SK-N-SH treated with all-trans-retinoic acid at 6 μM for 48 hours (cell line): ENCODE results near the gene CILP.

Source experiments
- ATAC-seq: fragments of 200-7000 bp; cut with Tn5 transposase; 3 replicates; pipeline ENCODE4 v1.9.1; 2020; ENCODE audit warnings: mild to moderate bottlenecking, moderate library complexity
- ARNTL ChIP-seq: fragments of 450-650 bp; formaldehyde crosslinking; IDR thresholded peaks from 2 replicates; pipeline ENCODE4 v1.5.0; 2020; ENCODE audit warnings: low read depth, mild to moderate bottlenecking, moderate library complexity, borderline replicate concordance
- BACH2 ChIP-seq: fragments of 250-450 bp; sonication (Bioruptor Pico); IDR thresholded peaks from 2 replicates; pipeline ENCODE4 v1.9.0; 2021; ENCODE audit warnings: mild to moderate bottlenecking, borderline replicate concordance
- CREB5 ChIP-seq: fragments of 250-450 bp; sonication (Bioruptor Pico); IDR thresholded peaks from 2 replicates; pipeline ENCODE4 v1.5.1; 2020; ENCODE audit warnings: low read depth, mild to moderate bottlenecking, moderate library complexity
- CSDC2 ChIP-seq: fragments of 250-450 bp; sonication (Bioruptor Pico); IDR thresholded peaks from 2 replicates; pipeline ENCODE4 v1.5.0; 2020; ENCODE audit warnings: mild to moderate bottlenecking, moderate library complexity
- CSRNP3 ChIP-seq: fragments of 250-450 bp; sonication (Bioruptor Pico); IDR thresholded peaks from 2 replicates; pipeline ENCODE4 v1.5.1; 2021; ENCODE audit warnings: mild to moderate bottlenecking, moderate library complexity
- ESRRG ChIP-seq: fragments of 250-450 bp; sonication (Bioruptor Pico); IDR thresholded peaks from 2 replicates; pipeline ENCODE4 v1.6.1; 2021; ENCODE audit warnings: mild to moderate bottlenecking
- GLIS3 ChIP-seq: fragments of 250-450 bp; sonication (Bioruptor Pico); IDR thresholded peaks from 2 replicates; pipeline ENCODE4 v1.5.0; 2020; ENCODE audit warnings: mild to moderate bottlenecking, moderate library complexity
- ISL1 ChIP-seq: fragments of 250-450 bp; sonication (Bioruptor Pico); IDR thresholded peaks from 2 replicates; pipeline ENCODE4 v2.1.2; 2022; ENCODE audit warnings: mild to moderate bottlenecking, moderate library complexity
- OSR1 ChIP-seq: fragments of 250-450 bp; sonication (Bioruptor Pico); IDR thresholded peaks from 2 replicates; pipeline ENCODE4 v1.8.0; 2022; ENCODE audit warnings: moderate library complexity, mild to moderate bottlenecking, inconsistent platforms
- PATZ1 ChIP-seq: fragments of 250-450 bp; sonication (Bioruptor Pico); IDR thresholded peaks from 2 replicates; pipeline ENCODE4 v1.8.0; 2020; ENCODE audit warnings: mild to moderate bottlenecking, moderate library complexity, borderline replicate concordance
- PPARA ChIP-seq: fragments of 250-450 bp; sonication (Bioruptor Pico); IDR thresholded peaks from 2 replicates; pipeline ENCODE4 v1.5.0; 2020; ENCODE audit warnings: mild to moderate bottlenecking, borderline replicate concordance
- RARB ChIP-seq: fragments of 250-450 bp; sonication (Bioruptor Pico); IDR thresholded peaks from 2 replicates; pipeline ENCODE4 v1.8.0; 2021; ENCODE audit warnings: mild to moderate bottlenecking, moderate library complexity
- SNAI2 ChIP-seq: fragments of 250-450 bp; sonication (Bioruptor Pico); IDR thresholded peaks from 2 replicates; pipeline ENCODE4 v1.5.0; 2020; ENCODE audit warnings: mild to moderate bottlenecking, moderate library complexity
- TCF4 ChIP-seq: fragments of 250-450 bp; sonication (Bioruptor Pico); IDR thresholded peaks from 2 replicates; pipeline ENCODE4 v1.8.0; 2021; ENCODE audit warnings: mild to moderate bottlenecking, moderate library complexity, borderline replicate concordance
- TOX ChIP-seq: fragments of 250-450 bp; sonication (Bioruptor Pico); IDR thresholded peaks from 2 replicates; pipeline ENCODE4 v1.8.0; 2021; ENCODE audit warnings: mild to moderate bottlenecking, moderate library complexity, borderline replicate concordance
- TSHZ2 ChIP-seq: fragments of 250-450 bp; sonication (Bioruptor Pico); IDR thresholded peaks from 2 replicates; pipeline ENCODE4 v1.5.0; 2020; ENCODE audit warnings: mild to moderate bottlenecking, moderate library complexity
- ZC3H10 ChIP-seq: fragments of 250-450 bp; sonication (Bioruptor Pico); IDR thresholded peaks from 2 replicates; pipeline ENCODE4 v1.5.1; 2021; ENCODE audit warnings: mild to moderate bottlenecking, moderate library complexity
- ZFP3 ChIP-seq: fragments of 250-450 bp; sonication (Bioruptor Pico); IDR thresholded peaks from 2 replicates; pipeline ENCODE4 v1.5.0; 2020; ENCODE audit warnings: mild to moderate bottlenecking, moderate library complexity
- ZFP30 ChIP-seq: fragments of 450-650 bp; formaldehyde crosslinking; IDR thresholded peaks from 2 replicates; pipeline ENCODE4 v1.5.0; 2022; ENCODE audit warnings: mild to moderate bottlenecking, moderate library complexity
- ZNF565 ChIP-seq: fragments of 450-650 bp; formaldehyde crosslinking; conservative IDR thresholded peaks from 2 replicates; pipeline ENCODE4 v1.5.0; 2020; ENCODE audit warnings: low read depth, mild to moderate bottlenecking, moderate library complexity
- ZNF70 ChIP-seq: fragments of 450-650 bp; formaldehyde crosslinking; IDR thresholded peaks from 2 replicates; pipeline ENCODE4 v1.5.0; 2020; ENCODE audit warnings: mild to moderate bottlenecking, moderate library complexity

The CILP gene

GRCh38 chr15:65204236-65204930, 6.9 kb downstream of the CILP start:
- TF ChIP-seq ARNTL (CRISPR knock-in tag) (no peak), TSHZ2 (no peak), BACH2 (no peak), ZFP3 (CRISPR knock-in tag) (no peak), ISL1 (CRISPR knock-in tag) (no peak)
- TF ChIP-seq, all 23 proteins: peak for 0

GRCh38 chr15:65201918-65202317, 9.4 kb downstream of the CILP start:
- no peak for ATAC-seq
- TF ChIP-seq TSHZ2 (no peak), ESRRG (CRISPR knock-in tag) (no peak), CREB5 (CRISPR knock-in tag) (no peak), ZC3H10 (CRISPR knock-in tag) (no peak), BACH2 (no peak), OSR1 (no peak), CSDC2 (CRISPR knock-in tag) (no peak), ZNF70 (no peak), ISL1 (CRISPR knock-in tag) (no peak), ZFP30 (no peak), ZFP3 (CRISPR knock-in tag) (no peak), ARNTL (CRISPR knock-in tag) (no peak), ZNF565 (CRISPR knock-in tag) (no peak), PPARA (CRISPR knock-in tag) (no peak), CSRNP3 (CRISPR knock-in tag) (no peak), GLIS3 (CRISPR knock-in tag) (no peak), PATZ1 (no peak), TCF4 (no peak), SNAI2 (no peak)

More at GRCh38 chr15:65204236-65204930, 6.9 kb downstream of the CILP start:
- ATAC-seq = no peak

GRCh38 chr15:65198571-65198970, 12.7 kb downstream of the CILP start:
- ATAC-seq = no peak
- TF ChIP-seq SNAI2 (no peak), ZFP30 (no peak), TOX (no peak), ZNF565 (CRISPR knock-in tag) (no peak), TCF4 (no peak), ESRRG (CRISPR knock-in tag) (no peak), ARNTL (CRISPR knock-in tag) (no peak), PPARA (CRISPR knock-in tag) (no peak), BACH2 (no peak), ISL1 (CRISPR knock-in tag) (no peak), TSHZ2 (no peak), RARB (CRISPR knock-in tag) (no peak), PATZ1 (no peak), OSR1 (no peak)
